ENCODE data around the gene S100A1.
A peak's percentile ranks its signal among the peaks of the same experiment; 100 is the strongest.

S100A1 gene

GRCh38 chr1:153616144-153616916 lies 11.9 kb upstream of the S100A1 start, which contains the start of gene S100A14:
Gene S100A14, minus strand, starts transcription at chr1:153616325. Its CDS starts 467 bp downstream, at chr1:153615858.
- H3K27ac ChIP-seq = no peak within 1 kb of the TSS
- TF ChIP-seq CTCF (conservative IDR thresholded peaks at IDR 0.05) (no peak), ZFX (IDR thresholded peaks at IDR 0.05) (no peak)

GRCh38 chr1:153616917-153617311 lies 11.3 kb upstream of the S100A1 start:
- no peak overlapping the region for H3K27ac ChIP-seq
- TF ChIP-seq ZFX (IDR thresholded peaks at IDR 0.05) (no peak), CTCF (conservative IDR thresholded peaks at IDR 0.05) (no peak)

GRCh38 chr1:153617663-153618062 lies 10.6 kb upstream of the S100A1 start:
- H3K27ac ChIP-seq = no peak overlapping the region

GRCh38 chr1:153619171-153619570 lies 9.1 kb upstream of the S100A1 start:
- TF ChIP-seq CTCF (conservative IDR thresholded peaks at IDR 0.05) = no peak
- no peak for TF ChIP-seq ZFX (IDR thresholded peaks at IDR 0.05)

More at GRCh38 chr1:153617663-153618062, 10.6 kb upstream of the S100A1 start:
- TF ChIP-seq ZFX (IDR thresholded peaks at IDR 0.05) = no peak
- TF ChIP-seq CTCF (conservative IDR thresholded peaks at IDR 0.05) = no peak

GRCh38 chr1:153623101-153623500 lies 5.1 kb upstream of the S100A1 start:
- no peak overlapping the region for H3K27ac ChIP-seq

More at GRCh38 chr1:153619171-153619570, 9.1 kb upstream of the S100A1 start:
- H3K27ac ChIP-seq = no peak overlapping the region

GRCh38 chr1:153624965-153625611 lies 3.1 kb upstream of the S100A1 start:
- TF ChIP-seq ZFX (IDR thresholded peaks at IDR 0.05) (no peak), CTCF (conservative IDR thresholded peaks at IDR 0.05) (no peak)
- no peak overlapping the region for H3K27ac ChIP-seq

More at GRCh38 chr1:153623101-153623500, 5.1 kb upstream of the S100A1 start:
- TF ChIP-seq ZFX (IDR thresholded peaks at IDR 0.05) (no peak), CTCF (conservative IDR thresholded peaks at IDR 0.05) (no peak)

GRCh38 chr1:153626477-153626903 lies 1.7 kb upstream of the S100A1 start:
- no peak for TF ChIP-seq ZFX (IDR thresholded peaks at IDR 0.05)
- no peak for TF ChIP-seq CTCF (conservative IDR thresholded peaks at IDR 0.05)
- peak overlapping the region; percentile 80 for H3K27ac ChIP-seq
